G401.6 (cell line): ENCODE data around the gene TFEB.
A peak's percentile ranks its signal among the peaks of the same experiment; 100 is the strongest.
"Not testable (repeated sequence)": the region's sequence is repeated elsewhere in the genome, so short reads cannot be mapped to it uniquely, and the experiment has no call there.

ENCODE experiments used
- FAIRE-seq: peaks from 2 replicates; lab custom pipeline; 2012; peaks lifted over from hg19 to GRCh38; lab: Jason Lieb, UNC

Gene TFEB

GRCh38 chr6:41735427-41736185, at the start of gene TFEB:
TFEB (minus strand) TSS chr6:41735608; CDS start chr6:41691213, 44,395 bp downstream.
- peak; percentile 76 for FAIRE-seq

GRCh38 chr6:41784581-41785171, 49.3 kb upstream of the TFEB start:
- no peak for FAIRE-seq

GRCh38 chr6:41783106-41783780, 47.8 kb upstream of the TFEB start:
- no peak for FAIRE-seq

DNA sequence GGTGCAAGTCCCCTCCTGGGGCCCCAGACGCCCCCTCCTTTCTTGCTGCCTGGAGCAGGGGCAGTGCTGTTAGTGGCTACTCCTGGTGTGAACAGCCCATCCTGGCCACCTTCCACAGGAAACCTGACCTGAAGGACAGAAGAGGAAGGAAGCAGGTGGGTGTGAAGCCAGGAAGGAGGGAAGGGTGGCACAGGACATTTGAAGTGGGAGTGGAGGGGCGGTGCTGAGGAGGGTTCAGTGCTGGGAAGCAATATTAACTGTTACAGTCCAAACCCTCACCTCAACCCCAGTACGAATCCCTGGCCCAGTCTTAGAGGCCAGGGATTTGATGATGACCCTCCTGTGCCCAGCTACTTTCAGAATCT, 45.9 kb upstream of the TFEB start:
- FAIRE-seq, result no peak

GRCh38 chr6:41780551-41781365, 45.4 kb upstream of the TFEB start, which contains the start of gene PRICKLE4:
PRICKLE4 (plus strand) TSS chr6:41780782; CDS start chr6:41783474, 2,692 bp downstream.
- FAIRE-seq, result no peak

- peak; percentile 31 for FAIRE-seq
Measured at GRCh38 chr6:41779788-41780550, 44.6 kb upstream of the TFEB start, which contains the start of gene FRS3. FRS3 (minus strand) TSS chr6:41779900; CDS start chr6:41776987, 2,913 bp downstream.

DNA sequence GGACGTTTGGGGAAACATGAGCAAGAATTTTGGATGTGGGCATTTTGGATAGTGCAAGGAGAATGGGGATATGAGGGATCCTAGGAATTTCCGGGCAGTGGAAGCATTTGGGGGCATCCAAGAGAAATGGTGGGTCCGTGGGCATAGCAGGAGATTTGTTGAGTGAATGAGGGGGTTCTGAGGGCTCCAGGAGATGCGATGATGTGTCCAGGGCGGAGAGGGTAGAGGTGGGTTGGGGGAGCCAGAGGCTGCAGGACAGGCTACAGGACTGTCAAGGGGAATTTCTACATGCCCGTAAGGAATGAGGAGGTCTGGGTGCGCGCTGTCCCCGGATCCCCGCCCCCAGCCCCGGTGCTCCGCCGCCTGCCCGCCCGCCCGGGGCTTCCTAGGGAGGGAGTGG, 43.9 kb upstream of the TFEB start:
- FAIRE-seq, result no peak

GRCh38 chr6:41778895-41779294, 43.5 kb upstream of the TFEB start:
- FAIRE-seq, result no peak

GRCh38 chr6:41777551-41778285, 42.3 kb upstream of the TFEB start:
- FAIRE-seq, result no peak

DNA sequence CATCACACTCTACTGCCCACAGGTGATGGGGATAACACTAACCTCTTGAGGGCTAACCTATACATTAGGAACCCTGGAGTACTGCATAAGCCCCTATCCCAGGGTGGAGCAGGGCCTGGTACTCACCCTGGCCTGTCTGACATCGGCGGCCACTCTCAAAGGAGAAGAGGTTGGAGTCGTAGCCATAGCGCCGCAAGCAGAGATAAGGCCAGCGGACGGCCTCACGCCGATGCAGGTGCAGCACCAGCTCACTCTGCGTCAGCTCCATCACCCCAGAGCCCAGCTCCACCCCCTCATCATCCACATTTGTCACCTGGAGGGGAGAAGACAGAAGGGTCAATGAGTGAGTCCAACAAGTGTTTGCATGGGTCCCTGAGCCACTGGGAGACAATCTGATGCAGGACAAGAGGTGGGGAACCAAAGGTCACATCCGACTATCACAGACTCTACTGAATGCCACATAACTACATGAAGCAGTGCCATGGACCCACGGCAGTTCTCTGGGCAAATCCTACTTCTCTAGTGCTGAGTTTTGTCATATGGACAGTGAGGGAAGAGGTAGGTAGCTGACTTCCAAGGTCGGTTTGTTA, 40.0 kb upstream of the TFEB start:
- no peak for FAIRE-seq

- no peak for FAIRE-seq
Measured at GRCh38 chr6:41774841-41775240, 39.4 kb upstream of the TFEB start.

GRCh38 chr6:41771058-41771983, 35.9 kb upstream of the TFEB start:
- no peak for FAIRE-seq

- FAIRE-seq, result no peak
Measured at GRCh38 chr6:41770381-41771057, 35.1 kb upstream of the TFEB start.

DNA sequence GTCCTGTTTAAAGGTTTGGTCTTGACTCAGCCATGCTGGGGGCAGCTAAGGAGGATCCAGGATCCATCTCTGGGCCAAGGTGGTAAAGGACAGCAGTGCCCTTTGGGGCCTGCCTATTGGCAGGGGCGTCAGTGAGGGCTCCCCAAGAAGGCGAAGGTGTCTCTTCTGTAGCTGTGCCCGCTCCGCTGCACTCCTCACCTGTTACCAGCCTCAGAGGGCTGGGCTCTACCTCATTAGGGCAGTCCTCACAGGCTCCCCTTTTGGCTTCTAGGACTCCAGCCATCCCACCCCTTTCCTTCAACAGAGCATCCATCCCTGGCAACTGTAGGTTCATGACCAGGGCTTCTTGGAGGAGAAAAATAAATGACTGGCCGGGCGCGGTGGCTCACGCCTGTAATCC, 34.0 kb upstream of the TFEB start:
- no peak for FAIRE-seq

DNA sequence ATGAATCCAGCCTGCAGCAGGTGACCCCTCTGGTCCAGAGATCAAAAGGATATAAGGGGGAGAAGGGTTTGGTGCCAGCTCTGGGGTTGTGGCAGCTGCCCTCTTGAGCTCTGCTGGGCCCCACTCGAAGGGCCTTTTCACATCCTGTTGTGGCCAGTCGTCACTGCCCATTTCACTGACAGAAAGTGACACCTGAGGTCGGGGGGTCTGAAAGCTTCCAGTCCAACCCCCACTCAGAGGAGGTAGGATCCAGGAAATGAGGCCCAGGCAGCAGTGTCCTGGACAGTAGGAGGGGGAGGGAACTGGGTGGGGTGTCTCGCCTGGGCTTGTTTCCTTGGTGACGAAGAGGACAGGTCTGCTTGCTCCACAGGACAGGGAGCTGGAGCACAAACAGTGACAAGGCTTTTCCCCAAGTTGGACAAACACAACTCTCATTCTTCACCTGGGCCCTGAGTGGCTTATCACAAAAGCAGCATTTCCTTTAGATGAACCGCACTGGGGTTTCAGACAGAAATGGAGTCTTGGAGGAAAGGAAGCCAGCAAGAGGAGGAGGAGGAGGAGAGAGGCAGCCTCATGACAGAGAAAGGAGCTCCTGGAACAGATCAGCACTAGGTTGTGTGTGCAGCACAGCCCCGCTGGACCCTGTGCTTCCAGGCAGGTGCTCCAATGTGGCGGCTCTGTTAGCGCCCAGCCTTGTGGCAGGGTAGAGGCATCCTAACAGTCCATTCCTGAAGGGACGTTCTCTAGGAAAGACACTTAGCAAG, 33.3 kb upstream of the TFEB start:
- no peak for FAIRE-seq

- FAIRE-seq, result no peak
Measured at GRCh38 chr6:41767112-41767833, 31.9 kb upstream of the TFEB start.

- FAIRE-seq, result not testable (repeated sequence)
Measured at GRCh38 chr6:41766043-41766664, 30.7 kb upstream of the TFEB start.
